ENCODE measurements around the gene DGKG.

The DGKG gene

DNA sequence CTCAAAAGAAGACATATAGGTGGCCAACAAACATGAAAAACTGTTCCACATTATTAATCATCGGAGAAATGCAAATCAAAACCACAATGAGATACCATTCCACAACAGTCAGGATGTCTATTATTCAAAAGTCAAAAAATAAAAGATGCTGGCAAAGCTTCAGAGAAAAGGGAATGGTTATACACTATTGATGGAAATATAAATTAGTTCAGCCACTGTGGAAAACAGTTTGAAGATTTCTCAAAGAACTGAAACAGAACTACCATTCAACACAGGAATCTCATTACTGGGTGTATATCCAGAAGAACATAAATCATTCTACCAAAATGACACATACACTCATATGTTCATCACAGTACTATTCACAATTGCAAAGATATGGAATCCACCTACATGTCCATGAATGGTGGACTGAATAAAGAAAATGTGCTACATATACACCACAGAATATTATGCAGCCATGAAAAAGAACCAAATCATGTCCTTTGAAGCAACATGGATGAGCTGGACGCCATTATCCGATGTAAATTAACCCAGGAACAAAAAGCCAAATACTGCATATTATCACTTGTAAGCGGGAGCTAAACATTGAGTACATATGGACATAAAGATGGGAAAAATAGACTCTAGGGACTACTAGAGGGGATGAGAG, 32.7 kb upstream of the DGKG start:
- TF ChIP-seq, protein P1, sequence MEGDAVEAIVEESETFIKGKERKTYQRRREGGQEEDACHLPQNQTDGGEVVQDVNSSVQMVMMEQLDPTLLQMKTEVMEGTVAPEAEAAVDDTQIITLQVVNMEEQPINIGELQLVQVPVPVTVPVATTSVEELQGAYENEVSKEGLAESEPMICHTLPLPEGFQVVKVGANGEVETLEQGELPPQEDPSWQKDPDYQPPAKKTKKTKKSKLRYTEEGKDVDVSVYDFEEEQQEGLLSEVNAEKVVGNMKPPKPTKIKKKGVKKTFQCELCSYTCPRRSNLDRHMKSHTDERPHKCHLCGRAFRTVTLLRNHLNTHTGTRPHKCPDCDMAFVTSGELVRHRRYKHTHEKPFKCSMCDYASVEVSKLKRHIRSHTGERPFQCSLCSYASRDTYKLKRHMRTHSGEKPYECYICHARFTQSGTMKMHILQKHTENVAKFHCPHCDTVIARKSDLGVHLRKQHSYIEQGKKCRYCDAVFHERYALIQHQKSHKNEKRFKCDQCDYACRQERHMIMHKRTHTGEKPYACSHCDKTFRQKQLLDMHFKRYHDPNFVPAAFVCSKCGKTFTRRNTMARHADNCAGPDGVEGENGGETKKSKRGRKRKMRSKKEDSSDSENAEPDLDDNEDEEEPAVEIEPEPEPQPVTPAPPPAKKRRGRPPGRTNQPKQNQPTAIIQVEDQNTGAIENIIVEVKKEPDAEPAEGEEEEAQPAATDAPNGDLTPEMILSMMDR (conservative IDR thresholded peaks at IDR 0.05; ENCODE audit: low read depth, low read length) = no peak
- no peak overlapping the region for H3K4me3 ChIP-seq (ENCODE audit: low read length)
- no peak for DNase-seq (ENCODE audit: low read depth)

DNA sequence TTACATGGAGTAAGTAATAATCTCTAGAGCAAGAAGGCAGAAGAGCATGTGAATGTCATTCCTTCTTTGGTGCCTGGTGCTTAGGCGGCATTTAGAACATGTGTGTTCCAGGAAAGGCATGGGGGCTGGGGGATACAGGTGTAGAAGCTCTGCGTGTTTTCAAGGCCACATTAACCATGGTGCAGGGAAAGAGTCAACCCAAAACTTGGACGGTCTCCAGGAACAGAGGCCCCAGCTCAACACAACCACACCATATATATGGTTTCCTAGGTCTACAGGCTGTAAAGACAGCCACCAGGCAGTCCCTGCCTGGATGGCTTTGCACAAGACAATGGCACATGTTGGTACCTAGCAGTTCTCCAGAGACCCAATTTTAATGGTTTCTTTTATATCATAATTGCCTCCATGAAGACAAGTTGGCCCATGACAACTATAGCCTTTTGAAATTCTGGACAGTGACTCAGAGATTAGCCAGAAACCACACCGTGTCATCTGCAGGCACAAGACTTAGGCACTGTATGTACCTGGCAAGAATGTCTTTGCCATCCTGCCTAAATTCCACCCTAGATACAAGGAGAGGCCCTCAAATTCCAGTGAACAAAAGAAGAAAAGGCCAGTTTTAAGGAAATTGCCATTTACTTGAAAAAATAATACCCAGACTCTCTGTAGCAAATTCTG, 25.0 kb upstream of the DGKG start:
- no peak for DNase-seq (ENCODE audit: low read depth)
- no peak overlapping the region for H3K4me3 ChIP-seq (ENCODE audit: low read length)
- TF ChIP-seq, protein P1 (conservative IDR thresholded peaks at IDR 0.05; ENCODE audit: low read depth, low read length) = no peak

DNA sequence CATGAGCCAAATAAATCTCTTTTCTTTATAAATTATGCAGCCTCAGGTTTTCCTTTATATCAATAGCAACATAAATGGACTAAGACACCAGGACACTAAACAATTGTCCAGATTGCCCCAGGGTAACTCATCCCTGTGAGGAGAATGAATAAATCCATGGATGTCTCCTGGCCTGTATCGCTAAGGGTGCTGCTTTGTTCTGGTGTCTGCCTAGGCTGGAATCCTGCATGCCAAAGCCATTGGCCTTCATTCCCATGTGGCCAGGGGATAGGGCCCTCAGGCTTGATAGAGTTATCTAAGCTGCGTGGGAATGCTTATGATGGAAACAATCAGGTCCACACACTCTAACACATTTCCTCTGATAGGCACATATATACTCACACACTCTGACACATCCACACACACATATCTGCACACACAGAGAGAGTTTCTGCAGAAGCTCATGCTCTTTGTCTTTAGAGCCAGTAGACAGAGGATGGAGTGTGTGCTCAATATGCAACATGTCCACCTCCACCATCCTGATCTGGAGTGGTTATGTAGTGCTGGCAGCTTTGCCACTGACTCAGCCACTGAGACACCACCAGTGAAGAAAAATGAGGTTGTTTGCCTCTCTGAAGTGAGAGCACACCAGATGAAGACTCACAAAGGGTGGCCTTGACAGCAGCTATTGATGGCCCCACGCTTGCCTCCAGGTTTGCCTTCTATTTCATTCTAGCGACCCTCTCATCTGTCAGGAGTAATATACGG, 24.0 kb upstream of the DGKG start:
- DNase-seq (ENCODE audit: low read depth) = no peak
- no peak overlapping the region for H3K4me3 ChIP-seq (ENCODE audit: low read length)
- TF ChIP-seq, protein P1 (conservative IDR thresholded peaks at IDR 0.05; ENCODE audit: low read depth, low read length) = no peak

DNA sequence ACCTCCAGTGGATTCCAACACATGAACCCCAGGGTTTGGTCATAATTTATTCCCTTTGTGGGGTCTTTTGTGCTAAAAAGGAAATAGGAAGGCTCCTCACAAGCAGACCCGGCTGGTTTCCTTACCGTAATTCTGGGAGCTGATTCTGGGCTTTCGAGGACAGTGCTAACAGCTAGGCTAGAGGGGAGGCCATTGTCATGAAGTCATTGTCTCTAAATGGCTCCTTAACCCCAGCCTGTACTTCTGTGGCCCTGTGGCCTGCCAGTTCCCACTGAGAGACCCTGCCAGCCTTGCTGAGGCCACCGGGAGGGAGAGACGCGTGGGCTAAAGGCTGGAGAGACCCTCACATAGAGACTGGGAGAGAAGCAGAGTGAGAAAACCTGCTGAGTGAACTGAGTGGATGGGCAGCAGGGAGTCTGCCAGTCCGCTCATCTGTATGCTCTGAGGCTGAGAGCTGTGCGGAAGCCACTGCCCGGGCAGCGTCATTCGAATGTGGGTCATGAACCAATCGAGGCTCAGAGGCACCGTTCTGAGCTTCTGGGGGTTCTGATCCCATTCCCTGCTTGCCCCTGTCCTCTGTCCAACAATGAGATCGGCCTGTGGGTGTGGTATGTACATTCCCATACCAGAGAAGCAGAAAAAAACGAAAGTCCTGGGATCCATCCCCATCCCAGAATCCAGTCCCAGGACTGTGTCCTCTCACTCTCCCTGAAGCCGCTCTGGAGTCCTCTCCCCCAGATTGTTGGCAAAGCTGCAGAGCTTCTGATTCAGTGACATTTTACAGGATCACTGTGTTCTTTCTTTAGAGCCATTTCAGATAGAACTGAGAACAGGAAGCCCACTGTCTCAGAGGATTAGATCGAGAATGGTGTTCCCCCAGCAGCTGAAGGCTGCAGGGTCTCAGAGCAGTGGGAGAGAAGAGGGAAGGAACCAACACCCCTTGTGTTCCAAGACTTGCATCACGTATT, 21.3 kb upstream of the DGKG start:
- TF ChIP-seq, protein P1 (conservative IDR thresholded peaks at IDR 0.05; ENCODE audit: low read depth, low read length) = no peak
- no peak for DNase-seq (ENCODE audit: low read depth)
- no peak overlapping the region for H3K4me3 ChIP-seq (ENCODE audit: low read length)

DNA sequence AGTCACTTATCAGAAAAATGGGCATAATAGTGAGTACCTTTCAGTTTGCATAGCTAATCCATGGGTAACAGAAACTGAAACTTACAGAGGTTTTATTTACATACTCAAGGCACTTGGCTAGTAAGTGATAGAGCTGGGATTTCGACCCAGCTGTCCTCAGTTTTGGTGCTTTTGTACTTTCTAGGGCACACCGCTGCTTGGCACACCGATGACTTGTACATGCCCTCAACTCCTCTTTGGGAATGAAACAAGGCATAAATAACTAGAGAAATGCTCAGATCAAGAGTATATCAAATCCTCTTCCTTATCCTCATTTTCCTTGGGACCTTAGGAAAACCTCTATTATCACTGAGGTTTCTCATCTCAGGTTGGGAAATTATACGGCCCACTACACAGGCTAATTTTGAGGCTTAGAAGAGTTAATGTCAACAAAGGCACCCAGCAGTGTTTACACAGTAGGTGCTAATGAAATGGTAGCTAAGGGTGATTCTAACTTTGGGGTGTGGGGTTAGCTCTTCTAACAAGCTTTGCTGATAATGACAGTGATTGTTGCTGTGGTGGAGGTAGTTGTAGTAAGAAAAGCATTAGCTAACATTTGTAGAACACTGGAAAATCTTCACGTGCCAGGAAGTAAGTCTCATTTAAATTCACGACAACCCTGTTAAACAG, 20.3 kb upstream of the DGKG start:
- TF ChIP-seq, protein P1 (conservative IDR thresholded peaks at IDR 0.05; ENCODE audit: low read depth, low read length) = no peak
- no peak for DNase-seq (ENCODE audit: low read depth)
- H3K4me3 ChIP-seq (ENCODE audit: low read length) = no peak overlapping the region

All from retinal pigment epithelial cell (primary cell).